OCI-LY1 (cell line): ENCODE measurements around the gene FITM2.

ENCODE experiments used
- H2AFZ ChIP-seq: fragments of 200-600 bp; sonication (generic), shearing (Covaris generic); 2 replicates; pipeline ENCODE4 v1.6.0; 2014; ENCODE audit warnings: antibody characterized with exemption, mild to moderate bottlenecking, low read length
- H3F3A ChIP-seq: fragments of 200-600 bp; sonication (generic), shearing (Covaris generic); 2 replicates; pipeline ENCODE4 v1.6.0; 2014; ENCODE audit warnings: mild to moderate bottlenecking, antibody characterized with exemption, low read length, moderate library complexity; ENCODE audit not compliant: insufficient read depth
- H3K27ac ChIP-seq: fragments of 200-600 bp; sonication (generic); 2 replicates; pipeline ENCODE4 v1.5.1; 2014; ENCODE audit warnings: low read length, mixed run types, mild to moderate bottlenecking, low read depth; ENCODE audit not compliant: poor library complexity, severe bottlenecking
- H3K27me3 ChIP-seq: fragments of 200-600 bp; sonication (generic); 2 replicates; pipeline ENCODE4 v1.6.0; 2014; ENCODE audit warnings: antibody characterized with exemption, mild to moderate bottlenecking, low read length, moderate library complexity; ENCODE audit not compliant: insufficient read depth
- H3K36me3 ChIP-seq: fragments of 200-600 bp; sonication (generic); 2 replicates; pipeline ENCODE4 v1.6.1; 2014; ENCODE audit warnings: mild to moderate bottlenecking, antibody characterized with exemption, low read length, moderate library complexity, mixed read lengths; ENCODE audit not compliant: insufficient read depth
- H3K4me1 ChIP-seq: fragments of 200-600 bp; sonication (generic); 2 replicates; pipeline ENCODE4 v1.5.1; 2014; ENCODE audit warnings: mild to moderate bottlenecking, low read length, moderate library complexity; ENCODE audit not compliant: insufficient read depth, severe bottlenecking
- H3K4me2 ChIP-seq: fragments of 200-600 bp; sonication (generic), shearing (Covaris generic); 2 replicates; pipeline ENCODE4 v1.6.1; 2014; ENCODE audit warnings: low read length
- H3K4me3 ChIP-seq: fragments of 200-600 bp; sonication (generic); 2 replicates; pipeline ENCODE4 v1.5.1; 2014; ENCODE audit warnings: low read length, low read depth, mild to moderate bottlenecking, mixed read lengths; ENCODE audit not compliant: poor library complexity, severe bottlenecking
- H3K79me2 ChIP-seq: fragments of 200-600 bp; shearing (Covaris generic); 2 replicates; pipeline ENCODE4 v1.6.1; 2016; ENCODE audit warnings: mixed run types, low read length, mixed read lengths; ENCODE audit not compliant: insufficient read depth
- H3K9ac ChIP-seq: fragments of 200-600 bp; sonication (generic), shearing (Covaris generic); 2 replicates; pipeline ENCODE4 v1.6.1; 2014; ENCODE audit warnings: mild to moderate bottlenecking, low read length, mixed read lengths
- H3K9me2 ChIP-seq: fragments of 200-600 bp; sonication (generic), shearing (Covaris generic); 2 replicates; pipeline ENCODE4 v1.6.1; 2014; ENCODE audit warnings: low read depth, mild to moderate bottlenecking, low read length, mixed read lengths
- H3K9me3 ChIP-seq: fragments of 200-600 bp; shearing (Covaris generic); 2 replicates; pipeline ENCODE4 v1.6.1; 2014; ENCODE audit warnings: low read length, mixed read lengths
- H4K20me1 ChIP-seq: fragments of 200-600 bp; sonication (generic), shearing (Covaris generic); 2 replicates; pipeline ENCODE4 v1.6.0; 2016; ENCODE audit warnings: mild to moderate bottlenecking, low read length; ENCODE audit not compliant: insufficient read depth
- CTCF ChIP-seq: fragments of 200-600 bp; sonication (generic), shearing (Covaris generic); IDR thresholded peaks from 2 replicates; pipeline ENCODE4 v1.5.1; 2017; ENCODE audit warnings: mild to moderate bottlenecking, antibody characterized with exemption, low read length, moderate library complexity, mixed read lengths
- EZH2 ChIP-seq: fragments of 200-600 bp; sonication (generic), shearing (Covaris generic); IDR thresholded peaks from 2 replicates; pipeline ENCODE4 v1.8.0; 2017; ENCODE audit warnings: borderline replicate concordance, mixed run types, mild to moderate bottlenecking, antibody characterized with exemption, low read length, moderate library complexity, mixed read lengths

Gene FITM2

GRCh38 chr20:44273231-44274215 lies 37.5 kb downstream of the FITM2 start:
- TF ChIP-seq EZH2 (no peak), CTCF (no peak)
- Histone ChIP-seq H3F3A (no peaks in the 10 kb centered on the region), H3K79me2 (no peaks in the 10 kb centered on the region), H3K27ac (no peak overlapping the region), H3K9ac (no peak overlapping the region), H4K20me1 (no peaks in the 10 kb centered on the region), H3K27me3 (peaks cover 9% of the 10 kb centered on the region; the same call in 1 of the 2 replicates), H3K36me3 (no peaks in the 10 kb centered on the region), H3K9me2 (no peaks in the 10 kb centered on the region), H3K4me1 (no peaks in the 10 kb centered on the region), H3K9me3 (no peaks in the 10 kb centered on the region), H3K4me2 (no peak overlapping the region), H2AFZ (no peak overlapping the region), H3K4me3 (no peak overlapping the region)

- Histone ChIP-seq H2AFZ (no peak overlapping the region), H3K27ac (no peak overlapping the region), H3F3A (no peaks in the 10 kb centered on the region), H3K4me3 (no peak overlapping the region), H3K9me2 (no peaks in the 10 kb centered on the region), H4K20me1 (no peaks in the 10 kb centered on the region), H3K27me3 (peaks cover 9% of the 10 kb centered on the region; the same call in 1 of the 2 replicates), H3K9me3 (no peaks in the 10 kb centered on the region), H3K79me2 (no peaks in the 10 kb centered on the region), H3K36me3 (no peaks in the 10 kb centered on the region), H3K9ac (no peak overlapping the region), H3K4me2 (no peak overlapping the region), H3K4me1 (no peaks in the 10 kb centered on the region)
- TF ChIP-seq EZH2 (no peak), CTCF (peak; percentile 46)
Observed at GRCh38 chr20:44271915-44272663, 38.9 kb downstream of the FITM2 start.

GRCh38 chr20:44268802-44269201 lies 42.2 kb downstream of the FITM2 start:
- Histone ChIP-seq H3K36me3 (no peaks in the 10 kb centered on the region), H3K9ac (no peak overlapping the region), H3K4me1 (no peaks in the 10 kb centered on the region), H3K4me3 (no peak overlapping the region), H2AFZ (no peak overlapping the region), H3K79me2 (no peaks in the 10 kb centered on the region), H3K9me3 (no peaks in the 10 kb centered on the region), H3K27me3 (0 out of 2 replicates have a peak, but pooled peaks cover 5% of the 10 kb centered on the region), H3K9me2 (no peaks in the 10 kb centered on the region), H3F3A (no peaks in the 10 kb centered on the region), H3K27ac (no peak overlapping the region), H3K4me2 (no peak overlapping the region), H4K20me1 (no peaks in the 10 kb centered on the region)
- TF ChIP-seq EZH2 (no peak), CTCF (no peak)
